OCI-LY7 (cell line): ENCODE data around the gene YPEL4. TPM values are rescaled to one million over a fixed set of nuclear protein-coding genes. Genes with fewer than 3 reads are reported as not detected.
"Not testable (repeated sequence)": the region's sequence is repeated elsewhere in the genome, so short reads cannot be mapped to it uniquely, and the experiment has no call there.

Experiments used
- BruUV-seq: library from RNA; stranded (reverse); fragments of 400-500 nt; replicated peaks from 2 replicates; lab custom pipeline; 2021; lab: Mats Ljungman, UMichigan
- CTCF ChIA-PET: fragments of 300-600 bp; sonication (Branson Sonifier 250); formaldehyde crosslinking; loops from one replicate; lab custom pipeline; 2022; ENCODE audit warnings: antibody characterized with exemption; ENCODE audit not compliant: unreplicated experiment; lab: Charles Lee
- POLR2A ChIA-PET: fragments of 300-600 bp; sonication (Branson Sonifier 250); formaldehyde crosslinking; loops from one replicate; lab custom pipeline; 2022; ENCODE audit warnings: antibody characterized with exemption; lab: Charles Lee
- DNase-seq: peaks from one replicate; pipeline ENCODE4 v3.0.0-alpha.2; 2015; ENCODE audit warnings: low spot score
- H2AFZ ChIP-seq: fragments of 200-600 bp; sonication (generic), shearing (Covaris generic); 2 replicates; pipeline ENCODE4 v1.6.1; 2014; ENCODE audit warnings: mild to moderate bottlenecking, antibody characterized with exemption, low read length, moderate library complexity
- H3K27ac ChIP-seq: fragments of 200-600 bp; sonication (generic); 2 replicates; pipeline ENCODE4 v1.5.1; 2014; ENCODE audit warnings: mixed run types, low read depth, mild to moderate bottlenecking, moderate library complexity, low read length, inconsistent platforms; ENCODE audit not compliant: poor library complexity, severe bottlenecking
- H3K36me3 ChIP-seq: fragments of 200-600 bp; sonication (generic); 2 replicates; pipeline ENCODE4 v1.6.1; 2014; ENCODE audit warnings: mild to moderate bottlenecking, antibody characterized with exemption, low read length, moderate library complexity, mixed read lengths; ENCODE audit not compliant: insufficient read depth
- H3K4me1 ChIP-seq: fragments of 200-600 bp; sonication (generic); 2 replicates; pipeline ENCODE4 v1.5.1; 2014; ENCODE audit warnings: mild to moderate bottlenecking, low read length; ENCODE audit not compliant: insufficient read depth, poor library complexity, severe bottlenecking
- H3K4me2 ChIP-seq: fragments of 200-600 bp; sonication (generic); 2 replicates; pipeline ENCODE4 v1.6.1; 2014; ENCODE audit warnings: mild to moderate bottlenecking, low read length
- H3K4me3 ChIP-seq: fragments of 200-600 bp; sonication (generic); 2 replicates; pipeline ENCODE4 v1.5.1; 2014; ENCODE audit warnings: mild to moderate bottlenecking, low read depth, low read length; ENCODE audit not compliant: poor library complexity, severe bottlenecking
- H3K79me2 ChIP-seq: fragments of 200-600 bp; sonication (generic); 2 replicates; pipeline ENCODE4 v1.6.1; 2016; ENCODE audit warnings: low read depth, mild to moderate bottlenecking, low read length, moderate library complexity, mixed read lengths; ENCODE audit not compliant: insufficient read depth
- H3K9me2 ChIP-seq: fragments of 200-600 bp; sonication (generic); 2 replicates; pipeline ENCODE4 v1.6.1; 2016; ENCODE audit warnings: mild to moderate bottlenecking, low read length, mixed read lengths; ENCODE audit not compliant: insufficient read depth
- H3K9me3 ChIP-seq: fragments of 200-600 bp; sonication (generic); 2 replicates; pipeline ENCODE4 v1.6.1; 2014; ENCODE audit warnings: mild to moderate bottlenecking, mixed run types, low read length, mixed read lengths
- H4K20me1 ChIP-seq: fragments of 200-600 bp; sonication (generic); 2 replicates; pipeline ENCODE4 v1.6.1; 2014; ENCODE audit warnings: mild to moderate bottlenecking, antibody characterized with exemption, low read length, moderate library complexity, mixed read lengths; ENCODE audit not compliant: insufficient read depth
- CTCF ChIP-seq: fragments of 200-600 bp; sonication (generic); conservative IDR thresholded peaks from 2 replicates; pipeline ENCODE4 v1.5.1; 2014; ENCODE audit warnings: mild to moderate bottlenecking, antibody characterized with exemption, low read length, moderate library complexity, mixed read lengths
- EZH2phosphoT487 ChIP-seq: fragments of 200-600 bp; sonication (generic); IDR thresholded peaks from 2 replicates; pipeline ENCODE4 v1.6.1; 2018; ENCODE audit warnings: low read depth, borderline replicate concordance, mild to moderate bottlenecking, mixed run types, antibody characterized with exemption, low read length, moderate library complexity, mixed read lengths
- intact Hi-C: fragments of 100-400 bp; cut with micrococcal nuclease; formaldehyde crosslinking; loops from one replicate; pipeline ENCODE4 v1.10.0; 2022; ENCODE audit not compliant: unreplicated experiment
- total RNA-seq, 2 experiments: library from RNA; depleted of rRNA in 1 of 2; stranded (reverse); fragments of >200 nt in 1 of 2; shearing (Covaris generic) in 1 of 2; gene quantifications; 2 replicates each; pipeline ENCODE4 v1.2.3, GENCODE V29; 2014 to 2022

YPEL4 gene
- total RNA-seq, 2 experiments from 2014 or later, result 0.54 to 0.55 TPM

- CTCF ChIA-PET, result no interaction called here
- no peaks in the 10 kb centered on the region for H3K9me2 ChIP-seq
- no peak overlapping the region for H3K27ac ChIP-seq
- H3K36me3 ChIP-seq, result no peaks in the 10 kb centered on the region
- no peak for DNase-seq
- H3K79me2 ChIP-seq, result peaks cover under 1% of the 10 kb centered on the region; the same call in 1 of the 2 replicates
- H2AFZ ChIP-seq, result peak overlapping the region; percentile 23; the same call in 1 of the 2 replicates
- H3K4me2 ChIP-seq, result no peak overlapping the region
- BruUV-seq, result no TSS peak
- H3K4me1 ChIP-seq, result peaks cover 30% of the 10 kb centered on the region
- H3K9me3 ChIP-seq, result no peaks in the 10 kb centered on the region
- no peaks in the 10 kb centered on the region for H4K20me1 ChIP-seq
- intact Hi-C loops, result no loop called here
- no peak for TF ChIP-seq CTCF
- POLR2A ChIA-PET, result no interaction called here
- no peak overlapping the region for H3K4me3 ChIP-seq
Measured at GRCh38 chr11:57652662-57653061, 3.0 kb upstream of the YPEL4 start.

GRCh38 chr11:57652230-57652629 lies 2.5 kb upstream of the YPEL4 start:
- H3K36me3 ChIP-seq, H3K9me3 ChIP-seq, H3K9me2 ChIP-seq, DNase-seq, BruUV-seq, H3K4me3 ChIP-seq, H3K27ac ChIP-seq, CTCF ChIA-PET, intact Hi-C loops, H2AFZ ChIP-seq, H4K20me1 ChIP-seq, H3K79me2 ChIP-seq, H3K4me2 ChIP-seq: not testable (repeated sequence)
- peaks cover 30% of the 10 kb centered on the region for H3K4me1 ChIP-seq
- POLR2A ChIA-PET, result interaction anchor here (0.8 to 1.1 kb wide), 2 partner anchors 12 to 19 kb away, joined by 5 read pairs; no protein-coding TSS in a partner anchor

GRCh38 chr11:57651408-57651807 lies 1.7 kb upstream of the YPEL4 start:
- TF ChIP-seq CTCF (no peak), EZH2phosphoT487 (no peak)
- peaks cover 23% of the 10 kb centered on the region for H3K4me1 ChIP-seq
- no TSS peak for BruUV-seq
- no peaks in the 10 kb centered on the region for H4K20me1 ChIP-seq
- intact Hi-C loops, result no loop called here
- H2AFZ ChIP-seq, result no peak overlapping the region
- no peaks in the 10 kb centered on the region for H3K9me3 ChIP-seq
- DNase-seq, result no peak
- H3K79me2 ChIP-seq, result no peaks in the 10 kb centered on the region
- H3K27ac ChIP-seq, result no peak overlapping the region
- ChIA-PET POLR2A (interaction anchor here (0.8 to 1.1 kb wide), 2 partner anchors 11 to 19 kb away, joined by 5 read pairs; no protein-coding TSS in a partner anchor), CTCF (no interaction called here)
- no peak overlapping the region for H3K4me3 ChIP-seq
- H3K36me3 ChIP-seq, result no peaks in the 10 kb centered on the region
- no peak overlapping the region for H3K4me2 ChIP-seq
- H3K9me2 ChIP-seq, result no peaks in the 10 kb centered on the region
